ENCODE data around the gene MOSMO. TPM values are rescaled to one million over a fixed set of nuclear protein-coding genes. Genes with fewer than 3 reads are reported as not detected.

Gene MOSMO
- total and polyA plus RNA-seq, 2 of the 13 experiments (the other 11 are each of a cell fraction or from before 2014, with no cell fraction given): 26.7 to 32.6 TPM

DNA sequence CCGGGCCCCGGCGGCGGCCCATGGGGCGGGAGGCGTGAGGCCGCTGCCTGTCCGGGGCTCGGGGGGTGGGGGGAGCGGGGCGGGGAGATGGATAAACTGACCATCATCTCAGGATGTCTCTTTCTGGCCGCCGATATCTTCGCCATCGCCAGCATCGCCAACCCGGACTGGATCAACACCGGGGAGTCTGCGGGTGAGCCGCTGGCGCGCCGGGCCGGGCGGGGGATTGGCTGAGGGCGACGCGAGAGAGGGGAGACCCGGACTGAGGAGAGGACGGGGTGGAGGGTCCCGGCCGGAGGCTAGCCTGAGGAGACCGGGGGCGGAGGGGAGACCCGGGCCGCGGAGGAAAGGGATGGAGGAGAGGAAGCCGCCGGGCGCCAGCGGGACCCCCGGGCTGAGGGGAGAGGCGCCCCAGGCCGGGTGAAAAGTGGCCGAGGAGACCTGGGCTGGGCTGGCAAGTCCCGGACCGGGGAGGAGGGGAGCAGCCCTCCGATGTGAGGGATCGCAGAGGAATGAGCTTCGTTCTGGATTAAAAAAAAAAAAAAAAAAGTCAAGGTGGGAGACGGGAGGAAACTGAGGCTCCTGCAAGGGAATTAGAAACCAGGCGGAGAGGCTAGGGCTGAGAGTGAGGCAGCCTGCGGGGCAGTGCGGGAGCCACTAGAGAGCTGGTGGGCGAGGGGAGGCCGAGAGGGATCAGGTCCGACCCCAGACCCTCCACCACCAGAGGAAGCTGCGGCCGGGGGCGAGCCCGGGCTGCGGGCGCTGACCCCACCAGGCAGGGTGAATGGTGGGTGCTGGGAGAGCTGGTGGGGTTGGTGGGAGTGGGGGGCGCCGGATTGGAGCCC, 526 bp downstream of the MOSMO start (continued):
- TF ChIP-seq ARHGAP35 (CRISPR knock-in tag; IDR thresholded peaks at IDR 0.05; ENCODE audit: borderline replicate concordance) (peak; percentile 49; the same call in 1 of the 2 replicates), HHEX (CRISPR knock-in tag; IDR thresholded peaks at IDR 0.05) (no peak), AHR (CRISPR knock-in tag; IDR thresholded peaks at IDR 0.05) (0 out of 2 replicates have a peak, but pooled peaks have one; percentile 26), CHCHD3 (CRISPR knock-in tag; IDR thresholded peaks at IDR 0.05) (peak; percentile 63; the same call in 1 of the 2 replicates), CC2D1A (CRISPR knock-in tag; IDR thresholded peaks at IDR 0.05) (no peak), ZNF225 (CRISPR knock-in tag; IDR thresholded peaks at IDR 0.05) (peak; percentile 75), KDM3A (CRISPR knock-in tag; IDR thresholded peaks at IDR 0.05; ENCODE audit: low read depth) (no peak), MXD4 (CRISPR knock-in tag; IDR thresholded peaks at IDR 0.05) (0 out of 2 replicates have a peak, but pooled peaks have one; percentile 15), TCF12 (IDR thresholded peaks at IDR 0.05) (no peak), TCF12 (CRISPR knock-in tag; IDR thresholded peaks at IDR 0.05) (no peak), ZNF776 (CRISPR knock-in tag; IDR thresholded peaks at IDR 0.05) (no peak; the same call in 1 of the 2 replicates), ZBTB42 (CRISPR knock-in tag; IDR thresholded peaks at IDR 0.05) (no peak), ZNF263 (CRISPR knock-in tag; IDR thresholded peaks at IDR 0.05) (peak; percentile 58), MAF1 (CRISPR knock-in tag; IDR thresholded peaks at IDR 0.05; ENCODE audit: borderline replicate concordance) (0 out of 2 replicates have a peak, but pooled peaks have one; percentile 58), ZNF317 (CRISPR knock-in tag; IDR thresholded peaks at IDR 0.05) (no peak), KLF6 (CRISPR knock-in tag; IDR thresholded peaks at IDR 0.05) (no peak), CBFB (CRISPR knock-in tag; IDR thresholded peaks at IDR 0.05) (no peak), MEF2D (CRISPR knock-in tag; IDR thresholded peaks at IDR 0.05) (peak; percentile 57), SRSF9 (IDR thresholded peaks at IDR 0.05; ENCODE audit: borderline replicate concordance, insufficient read depth, low read depth, low read length, poor library complexity, severe bottlenecking) (no peak), ZNF383 (CRISPR knock-in tag; IDR thresholded peaks at IDR 0.05; ENCODE audit: borderline replicate concordance) (no peak), ZBTB7B (CRISPR knock-in tag; IDR thresholded peaks at IDR 0.05) (0 out of 2 replicates have a peak, but pooled peaks have one; percentile 43), SRY (CRISPR knock-in tag; IDR thresholded peaks at IDR 0.05) (0 out of 2 replicates have a peak, but pooled peaks have one; percentile 29), MEIS1 (CRISPR knock-in tag; IDR thresholded peaks at IDR 0.05; ENCODE audit: borderline replicate concordance) (no peak), PAX8 (CRISPR knock-in tag; IDR thresholded peaks at IDR 0.05; ENCODE audit: borderline replicate concordance) (no peak), EEA1 (CRISPR knock-in tag; IDR thresholded peaks at IDR 0.05; ENCODE audit: borderline replicate concordance) (0 out of 2 replicates have a peak, but pooled peaks have one; percentile 33)
- TF ChIP-seq, protein P1, sequence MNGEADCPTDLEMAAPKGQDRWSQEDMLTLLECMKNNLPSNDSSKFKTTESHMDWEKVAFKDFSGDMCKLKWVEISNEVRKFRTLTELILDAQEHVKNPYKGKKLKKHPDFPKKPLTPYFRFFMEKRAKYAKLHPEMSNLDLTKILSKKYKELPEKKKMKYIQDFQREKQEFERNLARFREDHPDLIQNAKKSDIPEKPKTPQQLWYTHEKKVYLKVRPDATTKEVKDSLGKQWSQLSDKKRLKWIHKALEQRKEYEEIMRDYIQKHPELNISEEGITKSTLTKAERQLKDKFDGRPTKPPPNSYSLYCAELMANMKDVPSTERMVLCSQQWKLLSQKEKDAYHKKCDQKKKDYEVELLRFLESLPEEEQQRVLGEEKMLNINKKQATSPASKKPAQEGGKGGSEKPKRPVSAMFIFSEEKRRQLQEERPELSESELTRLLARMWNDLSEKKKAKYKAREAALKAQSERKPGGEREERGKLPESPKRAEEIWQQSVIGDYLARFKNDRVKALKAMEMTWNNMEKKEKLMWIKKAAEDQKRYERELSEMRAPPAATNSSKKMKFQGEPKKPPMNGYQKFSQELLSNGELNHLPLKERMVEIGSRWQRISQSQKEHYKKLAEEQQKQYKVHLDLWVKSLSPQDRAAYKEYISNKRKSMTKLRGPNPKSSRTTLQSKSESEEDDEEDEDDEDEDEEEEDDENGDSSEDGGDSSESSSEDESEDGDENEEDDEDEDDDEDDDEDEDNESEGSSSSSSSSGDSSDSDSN (CRISPR knock-in tag; IDR thresholded peaks at IDR 0.05): no peak; the same call in 1 of the 2 replicates
- TF ChIP-seq, protein P2, sequence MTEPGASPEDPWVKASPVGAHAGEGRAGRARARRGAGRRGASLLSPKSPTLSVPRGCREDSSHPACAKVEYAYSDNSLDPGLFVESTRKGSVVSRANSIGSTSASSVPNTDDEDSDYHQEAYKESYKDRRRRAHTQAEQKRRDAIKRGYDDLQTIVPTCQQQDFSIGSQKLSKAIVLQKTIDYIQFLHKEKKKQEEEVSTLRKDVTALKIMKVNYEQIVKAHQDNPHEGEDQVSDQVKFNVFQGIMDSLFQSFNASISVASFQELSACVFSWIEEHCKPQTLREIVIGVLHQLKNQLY (CRISPR knock-in tag; IDR thresholded peaks at IDR 0.05): no peak
- TF ChIP-seq, protein P3, sequence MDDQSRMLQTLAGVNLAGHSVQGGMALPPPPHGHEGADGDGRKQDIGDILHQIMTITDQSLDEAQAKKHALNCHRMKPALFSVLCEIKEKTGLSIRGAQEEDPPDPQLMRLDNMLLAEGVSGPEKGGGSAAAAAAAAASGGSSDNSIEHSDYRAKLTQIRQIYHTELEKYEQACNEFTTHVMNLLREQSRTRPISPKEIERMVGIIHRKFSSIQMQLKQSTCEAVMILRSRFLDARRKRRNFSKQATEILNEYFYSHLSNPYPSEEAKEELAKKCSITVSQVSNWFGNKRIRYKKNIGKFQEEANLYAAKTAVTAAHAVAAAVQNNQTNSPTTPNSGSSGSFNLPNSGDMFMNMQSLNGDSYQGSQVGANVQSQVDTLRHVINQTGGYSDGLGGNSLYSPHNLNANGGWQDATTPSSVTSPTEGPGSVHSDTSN (CRISPR knock-in tag; IDR thresholded peaks at IDR 0.05; ENCODE audit: borderline replicate concordance): 0 out of 2 replicates have a peak, but pooled peaks have one; percentile 58

Data from HepG2 (cell line).